Measurements from ENCODE around the gene TMPRSS6. TPM values are rescaled to one million over a fixed set of nuclear protein-coding genes. Genes with fewer than 3 reads are reported as not detected.
A peak's percentile ranks its signal among the peaks of the same experiment; 100 is the strongest.

Gene TMPRSS6
- total RNA-seq, 4 donors from 2014 or later, result 0.16 to 4.9 (median 0.41) TPM; not detected in 1

DNA sequence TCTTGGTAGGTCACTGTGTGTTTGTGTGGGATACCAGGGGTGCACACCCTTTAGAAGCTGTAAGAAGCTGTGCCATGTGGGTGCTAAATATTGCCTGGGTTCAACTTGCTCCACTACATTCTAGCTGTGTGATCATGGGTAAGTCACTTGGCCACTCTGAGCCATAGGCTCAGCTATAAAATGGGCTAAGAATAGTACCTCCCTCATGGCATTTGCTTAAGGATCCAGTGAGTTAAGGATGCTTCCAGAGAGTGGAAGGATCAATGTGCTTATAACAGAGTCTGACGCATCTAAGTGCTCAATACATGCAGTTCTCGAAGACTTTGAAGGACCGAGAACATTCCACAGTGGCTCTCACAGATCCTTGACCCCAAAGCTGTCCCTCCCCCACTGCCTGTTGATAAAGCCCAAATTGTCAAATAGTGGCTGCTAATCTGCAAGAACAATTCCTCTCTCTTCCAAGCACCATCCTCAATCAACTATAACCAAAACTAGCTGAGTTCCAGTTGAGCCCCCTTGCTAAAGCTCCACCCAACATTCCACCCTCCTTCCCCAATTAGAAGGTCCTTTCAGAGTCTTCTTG lies 13.2 kb upstream of the TMPRSS6 start:
- Histone ChIP-seq H3K4me3 (no peak overlapping the region), H3K27me3 (no peaks in the 10 kb centered on the region), H3K4me1 (no peaks in the 10 kb centered on the region), H3K9me3 (no peaks in the 10 kb centered on the region), H3K36me3 (no peaks in the 10 kb centered on the region), H3K27ac (peak overlapping the region in 1 of 4 donors; percentile 18)
- TF ChIP-seq CTCF (IDR thresholded peaks at IDR 0.05), result no peak
- in situ Hi-C loops (cut with MboI; ENCODE audit: low pct_ligation_motif_present in 1 of 4, low pct_unique_long_range_greater_than_20kb in 1 of 4, low sequenced_read_pairs in 3 of 4), result no loop called here
- 93 to 100% methylated on average over 2 to 3 of the region's 3 CpGs for WGBS, 2 donors (ENCODE audit: low coverage in 1 of 2)
- intact Hi-C loops (cut with DNase I; ENCODE audit: low total_unique reads), result no loop called here
- no peak for DNase-seq

GRCh38 chr22:37121887-37122591 lies 12.5 kb upstream of the TMPRSS6 start:
- intact Hi-C loops (cut with DNase I; ENCODE audit: low total_unique reads) (no loop called here), in situ Hi-C loops (cut with MboI; ENCODE audit: low pct_ligation_motif_present in 1 of 4, low pct_unique_long_range_greater_than_20kb in 1 of 4, low sequenced_read_pairs in 3 of 4) (no loop called here)
- Histone ChIP-seq H3K4me1 (no peaks in the 10 kb centered on the region), H3K36me3 (no peaks in the 10 kb centered on the region), H3K27me3 (no peaks in the 10 kb centered on the region), H3K4me3 (no peak overlapping the region), H3K9me3 (no peaks in the 10 kb centered on the region), H3K27ac (peak overlapping the region in 2 of 4 donors; percentile 11 to 23)
- TF ChIP-seq EP300 (IDR thresholded peaks at IDR 0.05; ENCODE audit: low read depth) (no peak), POLR2AphosphoS5 (IDR thresholded peaks at IDR 0.05) (no peak), CTCF (IDR thresholded peaks at IDR 0.05) (no peak), POLR2A (IDR thresholded peaks at IDR 0.05) (no peak)
- 38 to 89% methylated on average over 2 to 15 of the region's 15 CpGs for WGBS, 2 donors (ENCODE audit: low coverage in 1 of 2)
- peak; percentile 53 for DNase-seq

GRCh38 chr22:37120569-37121340 lies 11.2 kb upstream of the TMPRSS6 start:
- intact Hi-C loops (cut with DNase I; ENCODE audit: low total_unique reads) (no loop called here), in situ Hi-C loops (cut with MboI; ENCODE audit: low pct_ligation_motif_present in 1 of 4, low pct_unique_long_range_greater_than_20kb in 1 of 4, low sequenced_read_pairs in 3 of 4) (no loop called here)
- TF ChIP-seq EP300 (IDR thresholded peaks at IDR 0.05; ENCODE audit: low read depth) (no peak), POLR2A (IDR thresholded peaks at IDR 0.05) (no peak), CTCF (IDR thresholded peaks at IDR 0.05) (no peak), POLR2AphosphoS5 (IDR thresholded peaks at IDR 0.05) (no peak)
- no peak overlapping the region for H3K4me3 ChIP-seq
- H3K9me3 ChIP-seq, result no peaks in the 10 kb centered on the region
- no peaks in the 10 kb centered on the region for H3K27me3 ChIP-seq
- H3K36me3 ChIP-seq, result no peaks in the 10 kb centered on the region
- no peak for DNase-seq
- no peak overlapping the region for H3K27ac ChIP-seq
- no peaks in the 10 kb centered on the region for H3K4me1 ChIP-seq
- WGBS, 2 donors (ENCODE audit: low coverage in 1 of 2), result 77 to 93% methylated on average over 5 to 11 of the region's 11 CpGs

GRCh38 chr22:37119872-37120271 lies 10.4 kb upstream of the TMPRSS6 start:
- Histone ChIP-seq H3K4me3 (no peak overlapping the region), H3K36me3 (no peaks in the 10 kb centered on the region), H3K9me3 (no peaks in the 10 kb centered on the region), H3K4me1 (no peaks in the 10 kb centered on the region), H3K27me3 (no peaks in the 10 kb centered on the region), H3K27ac (no peak overlapping the region)
- in situ Hi-C loops (cut with MboI; ENCODE audit: low pct_ligation_motif_present in 1 of 4, low pct_unique_long_range_greater_than_20kb in 1 of 4, low sequenced_read_pairs in 3 of 4) (no loop called here), intact Hi-C loops (cut with DNase I; ENCODE audit: low total_unique reads) (no loop called here)
- no peak for TF ChIP-seq EP300 (IDR thresholded peaks at IDR 0.05; ENCODE audit: low read depth)
- 68 to 85% methylated on average over 7 to 13 of the region's 13 CpGs for WGBS, 2 donors (ENCODE audit: low coverage in 1 of 2)
- no peak for DNase-seq

All from transverse colon (tissue), 4 donors.